Regular cardiac myocyte (primary cell): Measurements from ENCODE around the gene ZNF71. TPM values are rescaled to one million over a fixed set of nuclear protein-coding genes. Genes with fewer than 3 reads are reported as not detected.

Experiments used
- total RNA-seq: library from RNA; depleted of rRNA; stranded (reverse); fragments of >200 nt; gene quantifications from 2 replicates; pipeline ENCODE4 v1.2.3, GENCODE V29; 2014

ZNF71 gene
- total RNA-seq, result 4.8 and 6.5 TPM in 2 replicates

GRCh38 chr19:56594783-56595547 is at the start of gene ZNF71:
Gene ZNF71 (plus strand): TSS chr19:56595302. CDS start chr19:56601559, 6,257 bp downstream.

GRCh38 chr19:56567274-56568120 is 27.6 kb upstream of the ZNF71 start, which contains the start of gene ZNF470:
Gene ZNF470 (plus strand): TSS chr19:56567468. CDS start chr19:56570312, 2,844 bp downstream.

GRCh38 chr19:56642711-56643459 is 47.8 kb downstream of the ZNF71 start, which contains the start of gene SMIM17:
Gene SMIM17 (plus strand): TSS chr19:56643159. CDS start chr19:56645668, 2,509 bp downstream.

GRCh38 chr19:56671613-56671994 is 76.5 kb downstream of the ZNF71 start, which contains the start of gene ZNF835:
Gene ZNF835 (minus strand): TSS chr19:56671757. CDS start chr19:56665198, 6,559 bp downstream.

Other genes with a start within 250 kb of the ZNF71 start
- gene ZNF582, start 201.8 kb upstream of the ZNF71 start, total RNA-seq, result 3.3 and 4.5 TPM in 2 replicates
- 5.4 and 5.6 TPM in 2 replicates for gene ZNF583, start 191.0 kb upstream of the ZNF71 start, total RNA-seq
- gene ZNF667, start 118.0 kb upstream of the ZNF71 start, total RNA-seq, result 3.8 and 14.7 TPM in 2 replicates
- gene ZNF471, start 87.4 kb upstream of the ZNF71 start, total RNA-seq, result 2.1 and 4.8 TPM in 2 replicates
- gene ZFP28, start 56.4 kb upstream of the ZNF71 start, total RNA-seq, result 8.6 and 12.1 TPM in 2 replicates
- 6.3 and 20.3 TPM in 2 replicates for gene ZNF470, start 27.8 kb upstream of the ZNF71 start, total RNA-seq
- 0.28 TPM in 1 of 2 replicates, not detected in the other for gene SMIM17, start 47.9 kb downstream of the ZNF71 start, total RNA-seq
- gene ZNF835, start 76.5 kb downstream of the ZNF71 start, total RNA-seq, result 0.38 and 1.7 TPM in 2 replicates
- 3.1 and 5.4 TPM in 2 replicates for gene PEG3, start 245.4 kb downstream of the ZNF71 start, total RNA-seq
- gene ZIM2, start 245.4 kb downstream of the ZNF71 start, total RNA-seq, result under 0.01 TPM in 2 replicates